SK-N-SH (cell line): ENCODE results near the gene SMIM5. TPM values are rescaled to one million over a fixed set of nuclear protein-coding genes. Genes with fewer than 3 reads are reported as not detected.

ENCODE experiments used
- CTCF ChIA-PET: fragments of 300-600, 350-600 bp; formaldehyde crosslinking; extraction: SDS; loops from one replicate; lab custom pipeline; 2021; lab: Yijun Ruan, JAX
- POLR2A ChIA-PET: fragments of 350-600 bp; sonication (Branson Sonifier 250); formaldehyde crosslinking; extraction: SDS; loops from one replicate; lab custom pipeline; 2020; ENCODE audit warnings: antibody characterized with exemption, inconsistent platforms; lab: Yijun Ruan, JAX
- DNase-seq: peaks from one replicate; pipeline ENCODE4 v3.0.0; 2012
- H2AFZ ChIP-seq: fragments of 200-600 bp; sonication (generic); 2 replicates; pipeline ENCODE4 v1.8.1; 2016; ENCODE audit warnings: antibody characterized with exemption, mild to moderate bottlenecking, low read depth
- H3F3A ChIP-seq: fragments of 200-600 bp; sonication (generic); replicated peaks from 2 replicates; pipeline ENCODE3; 2016; ENCODE audit warnings: antibody characterized with exemption, mild to moderate bottlenecking; ENCODE audit not compliant: insufficient read depth
- H3K27ac ChIP-seq, 2 experiments: fragments of 200-500 bp in 1 of 2; fragments of 200-600 bp in 1 of 2; sonication (Bioruptor generic) in 1 of 2; sonication (generic), shearing (Covaris generic) in 1 of 2; 2 replicates each; pipeline versions ENCODE4 v1.5.1 to v1.6.1; 2014 to 2016; ENCODE audit warnings: low read depth in 2 of 2, inconsistent platforms in 1 of 2, low read length in 1 of 2, mild to moderate bottlenecking in 1 of 2, mixed read lengths in 1 of 2
- H3K27me3 ChIP-seq: fragments of 200-600 bp; sonication (generic), shearing (Covaris generic); 2 replicates; pipeline ENCODE4 v1.6.1; 2016; ENCODE audit warnings: mixed run types; ENCODE audit not compliant: insufficient read depth
- H3K36me3 ChIP-seq, 2 experiments: fragments of 200-500 bp in 1 of 2; fragments of 200-600 bp in 1 of 2; sonication (Bioruptor generic) in 1 of 2; sonication (generic) in 1 of 2; replicated peaks in 1 of 2; 2 replicates each; pipeline versions ENCODE3 to v1.5.1; 2014 to 2016; ENCODE audit warnings: low read length in 1 of 2, mild to moderate bottlenecking in 1 of 2; ENCODE audit not compliant: insufficient read depth in 2 of 2, control insufficient read depth in 1 of 2
- H3K4me1 ChIP-seq, 2 experiments: fragments of 200-500 bp in 1 of 2; fragments of 200-600 bp in 1 of 2; sonication (Bioruptor generic) in 1 of 2; sonication (generic), shearing (Covaris generic) in 1 of 2; 2 replicates each; pipeline versions ENCODE4 v1.5.1 to v1.6.1; 2014 to 2016; ENCODE audit warnings: low read depth in 1 of 2, low read length in 1 of 2, mixed run types in 1 of 2; ENCODE audit not compliant: insufficient read depth in 2 of 2, control insufficient read depth in 1 of 2
- H3K4me2 ChIP-seq: fragments of 200-600 bp; sonication (generic), shearing (Covaris generic); 2 replicates; pipeline ENCODE4 v1.6.1; 2017; ENCODE audit warnings: mixed run types
- H3K4me3 ChIP-seq, 2 experiments: fragments of 200-500 bp in 1 of 2; fragments of 200-600 bp in 1 of 2; sonication (Bioruptor generic) in 1 of 2; sonication (generic), shearing (Covaris generic) in 1 of 2; 2 replicates each; pipeline versions ENCODE4 v1.5.1 to v1.8.1; 2014 to 2016; ENCODE audit warnings: low read depth in 2 of 2, inconsistent platforms in 1 of 2, low read length in 1 of 2, mild to moderate bottlenecking in 1 of 2, mixed read lengths in 1 of 2, moderate library complexity in 1 of 2
- H3K79me2 ChIP-seq: fragments of 200-600 bp; sonication (generic); 2 replicates; pipeline ENCODE4 v1.8.1; 2017; ENCODE audit warnings: mild to moderate bottlenecking; ENCODE audit not compliant: insufficient read depth
- H3K9ac ChIP-seq: fragments of 200-600 bp; sonication (generic); 2 replicates; pipeline ENCODE4 v1.6.1; 2017; ENCODE audit warnings: mixed run types
- H3K9me2 ChIP-seq: fragments of 200-600 bp; sonication (generic); 2 replicates; pipeline ENCODE4 v1.6.1; 2017; ENCODE audit warnings: mixed run types
- H3K9me3 ChIP-seq: fragments of 200-600 bp; sonication (generic); 2 replicates; pipeline ENCODE4 v1.6.1; 2017; ENCODE audit warnings: mixed run types, mild to moderate bottlenecking, moderate library complexity
- H4K20me1 ChIP-seq: fragments of 200-600 bp; sonication (generic); 2 replicates; pipeline ENCODE4 v1.6.1; 2017; ENCODE audit warnings: mild to moderate bottlenecking, mixed run types; ENCODE audit not compliant: insufficient read depth
- EP300 ChIP-seq, 2 experiments: IDR thresholded peaks; 2 replicates each; pipeline versions ENCODE4 v1.4.0 to v1.6.1; 2012; ENCODE audit warnings: borderline replicate concordance in 1 of 2, low read depth in 1 of 2, low read length in 1 of 2
- EZH2phosphoT487 ChIP-seq: fragments of 200-600 bp; sonication (generic); IDR thresholded peaks from 2 replicates; pipeline ENCODE4 v1.6.1; 2017; ENCODE audit warnings: low read depth, mixed run types, mild to moderate bottlenecking, antibody characterized with exemption, moderate library complexity, borderline replicate concordance
- FOXM1 ChIP-seq: IDR thresholded peaks from 2 replicates; pipeline ENCODE4 v1.4.0; 2012; ENCODE audit warnings: low read depth, mild to moderate bottlenecking
- GATA2 ChIP-seq: sonication (generic); formaldehyde crosslinking; IDR thresholded peaks from 2 replicates; pipeline ENCODE4 v1.5.0; 2020; ENCODE audit warnings: mild to moderate bottlenecking, missing genetic modification reagents
- MEF2A ChIP-seq: IDR thresholded peaks from 2 replicates; pipeline ENCODE4 v1.4.0; 2012; ENCODE audit warnings: low read depth, borderline replicate concordance
- RAD21 ChIP-seq: IDR thresholded peaks from 2 replicates; pipeline ENCODE4 v1.6.1; 2012; ENCODE audit warnings: mild to moderate bottlenecking, low read length
- SIN3A ChIP-seq: IDR thresholded peaks from 2 replicates; pipeline ENCODE4 v1.6.1; 2012; ENCODE audit warnings: low read depth, mild to moderate bottlenecking, low read length, moderate library complexity, borderline replicate concordance
- TEAD4 ChIP-seq: IDR thresholded peaks from 2 replicates; pipeline ENCODE4 v1.4.0; 2012; ENCODE audit warnings: mild to moderate bottlenecking, borderline replicate concordance; ENCODE audit not compliant: insufficient read depth
- WGBS: methylation state at CpG from one replicate; pipeline ENCODE4 v1.1.6; 2017; ENCODE audit warnings: low lambda C conversion rate; 5-methylcytosine and 5-hydroxymethylcytosine counted together
- polyA plus RNA-seq, 3 experiments: library from polyadenylated mRNA; depleted of rRNA; stranded (reverse); fragments of >200 nt; gene quantifications; 2 replicates each; pipeline ENCODE4 v1.2.3, GENCODE V29; 2012
- TF ChIP-seq, protein P1 (sequence below): IDR thresholded peaks from 2 replicates; pipeline ENCODE4 v1.6.1; 2012; ENCODE audit warnings: mild to moderate bottlenecking, low read depth, low read length, moderate library complexity
- TF ChIP-seq, protein P2 (sequence below): IDR thresholded peaks from 2 replicates; pipeline ENCODE4 v1.4.0; 2012; ENCODE audit warnings: low read depth
- TF ChIP-seq, protein P3 (sequence below): fragments of 200-600 bp; sonication (generic); IDR thresholded peaks from 2 replicates; pipeline ENCODE4 v1.6.1; 2017; ENCODE audit warnings: antibody characterized with exemption, mild to moderate bottlenecking, moderate library complexity

Gene SMIM5
- polyA plus RNA-seq, 1 of the 3 experiments (the other 2 are of a cell fraction), result 0.02 TPM

- Histone ChIP-seq H3K4me3 (no peak overlapping the region), H3F3A (no peaks in the 10 kb centered on the region), H3K4me1 (no peaks in the 10 kb centered on the region), H4K20me1 (no peaks in the 10 kb centered on the region), H3K9me3 (no peaks in the 10 kb centered on the region), H3K27ac (no peak overlapping the region), H3K4me2 (no peak overlapping the region), H2AFZ (no peak overlapping the region), H3K36me3 (no peaks in the 10 kb centered on the region), H3K27me3 (no peaks in the 10 kb centered on the region), H3K79me2 (no peaks in the 10 kb centered on the region), H3K9me2 (no peaks in the 10 kb centered on the region), H3K9ac (no peak overlapping the region)
- 73% methylated on average over 10 of the region's 12 CpGs for WGBS
- CTCF ChIA-PET, result interaction anchor here (0.9 to 8.9 kb wide), 6 partner anchors 9 to 144 kb away, joined by 3 to 103 read pairs (median 38); partner anchors contain the start of gene SMIM5
- POLR2A ChIA-PET, result interaction anchor here (0.9 kb wide), 1 partner anchor 26 kb away, joined by 3 read pairs; no protein-coding TSS in a partner anchor
- DNase-seq, result no peak
- no peak for TF ChIP-seq RAD21
- TF ChIP-seq, protein P1, sequence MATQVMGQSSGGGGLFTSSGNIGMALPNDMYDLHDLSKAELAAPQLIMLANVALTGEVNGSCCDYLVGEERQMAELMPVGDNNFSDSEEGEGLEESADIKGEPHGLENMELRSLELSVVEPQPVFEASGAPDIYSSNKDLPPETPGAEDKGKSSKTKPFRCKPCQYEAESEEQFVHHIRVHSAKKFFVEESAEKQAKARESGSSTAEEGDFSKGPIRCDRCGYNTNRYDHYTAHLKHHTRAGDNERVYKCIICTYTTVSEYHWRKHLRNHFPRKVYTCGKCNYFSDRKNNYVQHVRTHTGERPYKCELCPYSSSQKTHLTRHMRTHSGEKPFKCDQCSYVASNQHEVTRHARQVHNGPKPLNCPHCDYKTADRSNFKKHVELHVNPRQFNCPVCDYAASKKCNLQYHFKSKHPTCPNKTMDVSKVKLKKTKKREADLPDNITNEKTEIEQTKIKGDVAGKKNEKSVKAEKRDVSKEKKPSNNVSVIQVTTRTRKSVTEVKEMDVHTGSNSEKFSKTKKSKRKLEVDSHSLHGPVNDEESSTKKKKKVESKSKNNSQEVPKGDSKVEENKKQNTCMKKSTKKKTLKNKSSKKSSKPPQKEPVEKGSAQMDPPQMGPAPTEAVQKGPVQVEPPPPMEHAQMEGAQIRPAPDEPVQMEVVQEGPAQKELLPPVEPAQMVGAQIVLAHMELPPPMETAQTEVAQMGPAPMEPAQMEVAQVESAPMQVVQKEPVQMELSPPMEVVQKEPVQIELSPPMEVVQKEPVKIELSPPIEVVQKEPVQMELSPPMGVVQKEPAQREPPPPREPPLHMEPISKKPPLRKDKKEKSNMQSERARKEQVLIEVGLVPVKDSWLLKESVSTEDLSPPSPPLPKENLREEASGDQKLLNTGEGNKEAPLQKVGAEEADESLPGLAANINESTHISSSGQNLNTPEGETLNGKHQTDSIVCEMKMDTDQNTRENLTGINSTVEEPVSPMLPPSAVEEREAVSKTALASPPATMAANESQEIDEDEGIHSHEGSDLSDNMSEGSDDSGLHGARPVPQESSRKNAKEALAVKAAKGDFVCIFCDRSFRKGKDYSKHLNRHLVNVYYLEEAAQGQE, result no peak
- TF ChIP-seq EP300 (IDR thresholded peaks at IDR 0.05; ENCODE audit: borderline replicate concordance in 1 of 2, low read depth in 1 of 2, low read length in 1 of 2), result no peak
- no peak for TF ChIP-seq FOXM1
- no peak for TF ChIP-seq TEAD4
- TF ChIP-seq EZH2phosphoT487, result no peak
These were observed 29.1 kb upstream of the SMIM5 start for GRCh38 chr17:75604034-75604695.

DNA sequence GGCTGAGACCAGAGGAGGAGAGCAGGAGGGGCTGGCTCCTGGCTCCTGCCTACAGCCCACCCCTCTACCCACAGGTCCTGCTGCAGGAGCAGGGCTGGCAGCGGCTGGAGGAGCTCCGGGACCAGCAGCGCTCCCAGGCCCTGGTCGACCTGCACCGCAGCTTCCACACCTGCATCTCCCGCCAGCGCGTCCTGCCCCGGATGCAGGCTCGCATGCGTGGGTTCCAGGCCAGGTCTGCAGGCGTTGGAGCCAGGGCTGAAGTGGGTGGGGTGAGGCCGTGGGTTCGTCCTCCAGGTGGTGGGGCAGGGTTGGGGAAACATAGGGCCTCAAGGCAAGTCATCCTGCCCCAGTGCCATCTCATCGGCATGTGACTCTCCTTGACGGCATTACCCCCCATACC is 27.4 kb upstream of the SMIM5 start:
- Histone ChIP-seq H3K79me2 (no peaks in the 10 kb centered on the region), H2AFZ (no peak overlapping the region), H3K27me3 (no peaks in the 10 kb centered on the region), H3K9ac (no peak overlapping the region), H3F3A (no peaks in the 10 kb centered on the region), H3K9me3 (no peaks in the 10 kb centered on the region), H3K4me1 (no peaks in the 10 kb centered on the region), H3K36me3 (no peaks in the 10 kb centered on the region), H3K27ac (no peak overlapping the region), H3K9me2 (no peaks in the 10 kb centered on the region), H3K4me3 (no peak overlapping the region), H3K4me2 (no peak overlapping the region), H4K20me1 (no peaks in the 10 kb centered on the region)
- TF ChIP-seq, protein P2, sequence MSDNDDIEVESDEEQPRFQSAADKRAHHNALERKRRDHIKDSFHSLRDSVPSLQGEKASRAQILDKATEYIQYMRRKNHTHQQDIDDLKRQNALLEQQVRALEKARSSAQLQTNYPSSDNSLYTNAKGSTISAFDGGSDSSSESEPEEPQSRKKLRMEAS, result no peak
- no peak for TF ChIP-seq TEAD4
- no peak for TF ChIP-seq SIN3A
- TF ChIP-seq MEF2A, result no peak
- TF ChIP-seq GATA2 (CRISPR knock-in tag), result no peak
- TF ChIP-seq, protein P3, sequence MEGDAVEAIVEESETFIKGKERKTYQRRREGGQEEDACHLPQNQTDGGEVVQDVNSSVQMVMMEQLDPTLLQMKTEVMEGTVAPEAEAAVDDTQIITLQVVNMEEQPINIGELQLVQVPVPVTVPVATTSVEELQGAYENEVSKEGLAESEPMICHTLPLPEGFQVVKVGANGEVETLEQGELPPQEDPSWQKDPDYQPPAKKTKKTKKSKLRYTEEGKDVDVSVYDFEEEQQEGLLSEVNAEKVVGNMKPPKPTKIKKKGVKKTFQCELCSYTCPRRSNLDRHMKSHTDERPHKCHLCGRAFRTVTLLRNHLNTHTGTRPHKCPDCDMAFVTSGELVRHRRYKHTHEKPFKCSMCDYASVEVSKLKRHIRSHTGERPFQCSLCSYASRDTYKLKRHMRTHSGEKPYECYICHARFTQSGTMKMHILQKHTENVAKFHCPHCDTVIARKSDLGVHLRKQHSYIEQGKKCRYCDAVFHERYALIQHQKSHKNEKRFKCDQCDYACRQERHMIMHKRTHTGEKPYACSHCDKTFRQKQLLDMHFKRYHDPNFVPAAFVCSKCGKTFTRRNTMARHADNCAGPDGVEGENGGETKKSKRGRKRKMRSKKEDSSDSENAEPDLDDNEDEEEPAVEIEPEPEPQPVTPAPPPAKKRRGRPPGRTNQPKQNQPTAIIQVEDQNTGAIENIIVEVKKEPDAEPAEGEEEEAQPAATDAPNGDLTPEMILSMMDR, result no peak
- no peak for DNase-seq
- ChIA-PET POLR2A (no interaction called here), CTCF (interaction anchor here (1.0 to 8.9 kb wide), 4 partner anchors 14 to 143 kb away, joined by 3 to 103 read pairs (median 36); partner anchors contain the start of gene SMIM5)
- WGBS, result 83% methylated on average over 11 of the region's 16 CpGs
